Erythroblast (primary cell): ENCODE measurements around the gene GDF11.

Source experiments
- GATA1 ChIP-seq: IDR thresholded peaks from 2 replicates; pipeline ENCODE4 v1.6.1; 2011; ENCODE audit warnings: low read depth, mild to moderate bottlenecking, control low read depth, low read length, moderate library complexity
- POLR2A ChIP-seq: IDR thresholded peaks from 2 replicates; pipeline ENCODE4 v1.6.1; 2011; ENCODE audit warnings: mild to moderate bottlenecking, low read length

DNA sequence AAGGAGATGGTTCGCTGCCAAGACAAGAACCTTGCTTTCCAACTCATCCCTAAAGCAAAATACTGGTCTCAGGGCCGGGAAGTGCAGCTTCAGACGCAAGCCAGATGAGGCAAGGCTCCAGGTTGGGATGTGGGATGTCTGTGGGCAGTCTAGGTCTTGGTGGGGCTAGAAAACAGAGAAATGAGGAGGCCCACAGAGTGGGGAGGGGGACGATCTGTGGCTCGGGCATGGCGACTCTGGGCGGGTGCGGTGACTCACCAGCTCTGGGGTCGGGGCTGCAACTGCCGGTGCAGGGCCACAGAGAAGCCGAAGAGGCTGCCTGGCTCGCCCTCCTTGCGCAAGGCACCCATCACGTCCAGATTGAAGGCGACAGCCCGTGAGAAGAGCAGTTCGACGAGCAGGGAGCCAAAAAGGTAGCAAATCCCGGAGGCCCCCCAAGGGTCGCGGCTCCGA, 35.7 kb upstream of the GDF11 start:
- TF ChIP-seq POLR2A, result no peak
- TF ChIP-seq GATA1, result no peak
